ENCODE results near the gene DDT.
"Not testable (repeated sequence)": the region's sequence is repeated elsewhere in the genome, so short reads cannot be mapped to it uniquely, and the experiment has no call there.

Gene DDT

DNA sequence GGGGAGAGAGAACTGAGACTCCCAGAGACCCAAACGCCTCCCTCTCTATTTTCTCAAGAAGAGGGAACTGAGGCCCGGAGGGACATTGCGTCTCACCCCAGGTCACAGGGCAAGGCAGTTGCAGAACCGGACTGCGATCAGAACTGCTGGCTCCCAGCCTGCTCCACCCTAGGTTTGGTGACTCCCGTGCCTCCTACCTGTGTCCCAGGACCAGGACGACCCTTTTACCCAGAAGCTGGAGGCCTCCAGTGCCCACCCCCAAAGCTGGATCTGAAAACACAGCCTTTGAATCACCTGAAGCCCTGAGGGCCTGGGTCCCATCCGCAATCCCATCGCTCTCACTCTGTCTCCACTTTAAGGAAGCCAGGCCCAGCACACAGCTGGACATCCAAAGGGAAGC, 29.6 kb upstream of the DDT start:
- Histone ChIP-seq H3K36me3 (ENCODE audit: insufficient read depth) (no peaks in the 10 kb centered on the region), H3K79me2 (ENCODE audit: insufficient read depth, low read depth) (no peaks in the 10 kb centered on the region), H3K4me1 (ENCODE audit: low read depth, poor library complexity, severe bottlenecking) (no peaks in the 10 kb centered on the region), H3K27ac (no peak overlapping the region), H2AFZ (ENCODE audit: low read depth) (no peak overlapping the region), H3K27me3 (ENCODE audit: insufficient read depth, low read depth) (no peaks in the 10 kb centered on the region), H3K4me3 (IDR thresholded peaks at IDR 0.05; ENCODE audit: insufficient read depth, low read depth, low read length) (no peak overlapping the region), H4K20me1 (ENCODE audit: insufficient read depth) (no peaks in the 10 kb centered on the region), H3K9ac (no peak overlapping the region), H3K4me2 (no peak overlapping the region)
- TF ChIP-seq, protein P1, sequence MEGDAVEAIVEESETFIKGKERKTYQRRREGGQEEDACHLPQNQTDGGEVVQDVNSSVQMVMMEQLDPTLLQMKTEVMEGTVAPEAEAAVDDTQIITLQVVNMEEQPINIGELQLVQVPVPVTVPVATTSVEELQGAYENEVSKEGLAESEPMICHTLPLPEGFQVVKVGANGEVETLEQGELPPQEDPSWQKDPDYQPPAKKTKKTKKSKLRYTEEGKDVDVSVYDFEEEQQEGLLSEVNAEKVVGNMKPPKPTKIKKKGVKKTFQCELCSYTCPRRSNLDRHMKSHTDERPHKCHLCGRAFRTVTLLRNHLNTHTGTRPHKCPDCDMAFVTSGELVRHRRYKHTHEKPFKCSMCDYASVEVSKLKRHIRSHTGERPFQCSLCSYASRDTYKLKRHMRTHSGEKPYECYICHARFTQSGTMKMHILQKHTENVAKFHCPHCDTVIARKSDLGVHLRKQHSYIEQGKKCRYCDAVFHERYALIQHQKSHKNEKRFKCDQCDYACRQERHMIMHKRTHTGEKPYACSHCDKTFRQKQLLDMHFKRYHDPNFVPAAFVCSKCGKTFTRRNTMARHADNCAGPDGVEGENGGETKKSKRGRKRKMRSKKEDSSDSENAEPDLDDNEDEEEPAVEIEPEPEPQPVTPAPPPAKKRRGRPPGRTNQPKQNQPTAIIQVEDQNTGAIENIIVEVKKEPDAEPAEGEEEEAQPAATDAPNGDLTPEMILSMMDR (conservative IDR thresholded peaks at IDR 0.05; ENCODE audit: low read depth, low read length) = no peak

DNA sequence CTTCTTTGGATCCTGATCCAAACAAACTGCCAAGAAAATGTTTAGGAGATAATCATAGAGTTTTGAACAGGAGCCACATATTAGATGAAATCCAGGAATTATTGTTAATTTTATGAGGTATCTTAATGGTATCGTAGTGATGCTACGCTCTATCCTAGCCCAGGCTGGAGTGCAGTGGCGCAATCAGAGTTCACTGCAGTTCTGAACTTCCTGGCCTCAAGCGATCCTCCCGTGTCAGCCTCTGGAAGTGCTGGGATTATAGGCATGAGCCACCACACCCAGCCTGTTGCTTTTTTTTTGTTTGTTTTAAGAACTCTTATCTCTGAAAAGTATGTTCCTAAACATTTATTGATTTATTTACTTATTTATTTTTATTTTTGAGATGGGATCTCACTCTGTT, 28.6 kb upstream of the DDT start:
- TF ChIP-seq, protein P1 (conservative IDR thresholded peaks at IDR 0.05; ENCODE audit: low read depth, low read length) = no peak
- Histone ChIP-seq H3K27ac (no peak overlapping the region), H3K4me2 (no peak overlapping the region), H3K27me3 (ENCODE audit: insufficient read depth, low read depth) (no peaks in the 10 kb centered on the region), H3K79me2 (ENCODE audit: insufficient read depth, low read depth) (no peaks in the 10 kb centered on the region), H3K36me3 (ENCODE audit: insufficient read depth) (no peaks in the 10 kb centered on the region), H3K4me1 (ENCODE audit: low read depth, poor library complexity, severe bottlenecking) (no peaks in the 10 kb centered on the region), H3K4me3 (IDR thresholded peaks at IDR 0.05; ENCODE audit: insufficient read depth, low read depth, low read length) (no peak overlapping the region), H4K20me1 (ENCODE audit: insufficient read depth) (no peaks in the 10 kb centered on the region), H3K9ac (no peak overlapping the region), H2AFZ (ENCODE audit: low read depth) (no peak overlapping the region)

DNA sequence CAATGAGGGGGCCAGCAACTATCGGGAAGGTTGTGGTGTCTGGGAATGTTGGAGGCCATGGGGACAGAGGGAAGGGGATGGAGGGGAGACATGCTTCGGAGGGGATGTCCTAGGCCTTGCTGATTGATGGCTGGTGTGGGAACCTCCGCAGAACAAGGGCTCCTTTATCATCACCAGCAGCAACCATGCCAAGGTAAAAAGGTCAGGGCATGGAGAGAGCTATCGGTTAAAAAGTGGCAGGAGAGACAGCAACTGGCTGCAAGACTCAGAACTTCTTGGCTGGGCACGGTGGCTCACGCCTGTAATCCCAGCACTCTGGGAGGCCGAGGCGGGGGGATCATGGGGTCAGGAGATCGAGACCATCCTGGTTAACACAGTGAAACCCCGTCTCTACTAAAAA, 28.0 kb upstream of the DDT start:
- Histone ChIP-seq H3K4me2 (no peak overlapping the region), H3K79me2 (ENCODE audit: insufficient read depth, low read depth) (no peaks in the 10 kb centered on the region), H3K27me3 (ENCODE audit: insufficient read depth, low read depth) (no peaks in the 10 kb centered on the region), H3K36me3 (ENCODE audit: insufficient read depth) (no peaks in the 10 kb centered on the region), H4K20me1 (ENCODE audit: insufficient read depth) (no peaks in the 10 kb centered on the region), H3K27ac (no peak overlapping the region), H3K4me3 (IDR thresholded peaks at IDR 0.05; ENCODE audit: insufficient read depth, low read depth, low read length) (no peak overlapping the region), H3K9ac (no peak overlapping the region), H3K4me1 (ENCODE audit: low read depth, poor library complexity, severe bottlenecking) (no peaks in the 10 kb centered on the region), H2AFZ (ENCODE audit: low read depth) (no peak overlapping the region)
- TF ChIP-seq, protein P1 (conservative IDR thresholded peaks at IDR 0.05; ENCODE audit: low read depth, low read length) = no peak

- Histone ChIP-seq H3K4me1 (ENCODE audit: low read depth, poor library complexity, severe bottlenecking) (no peaks in the 10 kb centered on the region), H3K36me3 (ENCODE audit: insufficient read depth) (no peaks in the 10 kb centered on the region), H3K4me2 (no peak overlapping the region), H3K4me3 (IDR thresholded peaks at IDR 0.05; ENCODE audit: insufficient read depth, low read depth, low read length) (no peak overlapping the region), H2AFZ (ENCODE audit: low read depth) (no peak overlapping the region), H3K27ac (no peak overlapping the region), H4K20me1 (ENCODE audit: insufficient read depth) (no peaks in the 10 kb centered on the region), H3K9ac (no peak overlapping the region), H3K79me2 (ENCODE audit: insufficient read depth, low read depth) (no peaks in the 10 kb centered on the region), H3K27me3 (ENCODE audit: insufficient read depth, low read depth) (no peaks in the 10 kb centered on the region)
- TF ChIP-seq, protein P1 (conservative IDR thresholded peaks at IDR 0.05; ENCODE audit: low read depth, low read length) = no peak
Measured at GRCh38 chr22:24001314-24001713, 27.1 kb upstream of the DDT start.

DNA sequence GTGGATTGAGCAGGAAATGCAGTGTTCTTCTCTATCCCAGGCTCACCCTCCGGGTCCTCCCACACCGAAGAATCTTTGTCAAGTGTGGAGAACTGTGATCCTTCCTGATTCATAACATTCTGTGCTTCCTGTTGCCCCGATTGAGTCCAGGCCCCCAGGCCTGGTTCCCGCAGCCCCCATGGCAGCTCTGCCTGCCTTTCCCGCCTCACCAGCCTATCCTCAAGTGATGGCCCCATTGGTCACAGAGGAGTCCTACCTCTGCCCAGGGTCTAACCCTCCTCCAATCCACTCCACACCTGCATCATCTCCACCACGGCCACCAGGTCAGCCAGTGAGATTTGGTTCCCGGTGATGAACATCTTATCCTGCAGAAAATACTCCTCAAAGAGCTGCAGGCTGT, 25.5 kb upstream of the DDT start:
- H3K36me3 ChIP-seq (ENCODE audit: insufficient read depth); H3K4me3 ChIP-seq (IDR thresholded peaks at IDR 0.05; ENCODE audit: insufficient read depth, low read depth, low read length); H3K9ac ChIP-seq; H3K4me2 ChIP-seq; H3K79me2 ChIP-seq (ENCODE audit: insufficient read depth, low read depth); H3K4me1 ChIP-seq (ENCODE audit: low read depth, poor library complexity, severe bottlenecking); H3K27me3 ChIP-seq (ENCODE audit: insufficient read depth, low read depth); H2AFZ ChIP-seq (ENCODE audit: low read depth); H3K27ac ChIP-seq; H4K20me1 ChIP-seq (ENCODE audit: insufficient read depth): not testable (repeated sequence)

Measured in KMS-11 (cell line).